Non-pigmented ciliary epithelial cell (primary cell): ENCODE data around the gene HOMER2.
"Not testable (repeated sequence)": the region's sequence is repeated elsewhere in the genome, so short reads cannot be mapped to it uniquely, and the experiment has no call there.

Experiments used
- DNase-seq: peaks from one replicate; pipeline ENCODE4 v3.0.0-alpha.2; 2010; ENCODE audit warnings: low read depth

The HOMER2 gene

DNA sequence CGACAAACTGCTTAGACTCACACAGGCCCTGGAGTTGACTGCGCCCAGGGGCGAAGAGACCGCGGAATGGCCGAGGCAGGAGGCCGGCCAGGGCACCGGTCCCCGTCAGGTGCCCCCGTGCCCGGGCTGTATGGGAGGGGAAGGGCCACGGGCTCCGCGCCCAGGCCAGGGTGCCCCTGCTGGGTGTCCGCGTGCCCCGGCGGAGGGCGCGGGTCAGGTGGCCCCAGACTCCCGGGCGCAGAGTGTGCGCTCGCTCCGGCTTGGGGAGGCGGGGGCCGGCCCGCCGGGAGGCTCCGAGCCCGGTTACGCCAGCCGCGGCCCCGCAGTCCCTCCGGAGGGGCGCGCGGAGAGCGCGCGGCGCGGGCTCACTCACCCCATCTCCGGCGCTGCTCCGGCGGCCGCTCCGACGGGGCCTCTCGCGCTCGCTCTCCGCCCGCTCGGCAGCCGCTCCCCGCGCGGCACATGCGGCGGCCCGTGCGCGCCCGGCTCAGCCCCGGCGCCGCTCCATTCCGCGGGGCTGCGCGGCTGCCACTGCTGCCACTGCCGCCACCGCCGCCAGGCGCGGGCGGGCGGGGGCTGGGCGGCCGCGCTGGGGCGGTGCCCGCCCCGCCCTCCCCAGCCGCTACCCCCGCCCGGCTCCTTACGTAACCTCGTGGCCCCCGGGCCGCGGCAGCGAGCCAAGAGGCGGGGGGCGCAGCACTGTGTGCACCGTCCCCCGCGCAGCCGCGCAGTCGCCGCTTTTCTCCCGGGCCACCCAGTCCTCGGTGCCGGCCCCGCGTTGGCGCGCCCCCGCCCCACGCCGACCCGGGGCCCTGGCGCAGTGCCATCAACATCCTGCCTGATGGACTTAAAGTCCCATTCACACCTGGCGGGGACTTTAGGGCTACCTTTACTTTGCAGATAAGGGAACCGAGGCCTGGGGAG is at the start of gene HOMER2:
Gene HOMER2 (minus strand): TSS at position 563 of the 924 bp plus-strand sequence. CDS start 185 bp downstream, at position 378.
- no peak for DNase-seq

DNA sequence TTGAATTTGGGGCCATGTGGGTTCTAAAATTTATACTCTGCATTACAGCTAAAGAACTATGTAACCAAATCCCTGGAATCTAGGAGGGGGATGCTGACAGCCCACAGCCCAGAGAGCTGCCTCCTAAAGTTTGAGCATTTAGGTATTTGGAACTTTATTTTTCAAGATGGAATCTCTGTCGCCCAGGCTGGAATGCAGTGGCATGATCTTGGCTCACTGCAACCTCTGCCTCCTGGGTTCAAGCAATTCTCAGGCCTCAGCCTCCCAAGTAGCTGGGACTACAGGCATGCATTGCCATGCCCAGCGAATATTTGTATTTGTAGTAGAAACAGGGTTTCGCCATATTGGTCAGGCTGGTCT is 48.1 kb upstream of the HOMER2 start:
- DNase-seq: not testable (repeated sequence)

DNA sequence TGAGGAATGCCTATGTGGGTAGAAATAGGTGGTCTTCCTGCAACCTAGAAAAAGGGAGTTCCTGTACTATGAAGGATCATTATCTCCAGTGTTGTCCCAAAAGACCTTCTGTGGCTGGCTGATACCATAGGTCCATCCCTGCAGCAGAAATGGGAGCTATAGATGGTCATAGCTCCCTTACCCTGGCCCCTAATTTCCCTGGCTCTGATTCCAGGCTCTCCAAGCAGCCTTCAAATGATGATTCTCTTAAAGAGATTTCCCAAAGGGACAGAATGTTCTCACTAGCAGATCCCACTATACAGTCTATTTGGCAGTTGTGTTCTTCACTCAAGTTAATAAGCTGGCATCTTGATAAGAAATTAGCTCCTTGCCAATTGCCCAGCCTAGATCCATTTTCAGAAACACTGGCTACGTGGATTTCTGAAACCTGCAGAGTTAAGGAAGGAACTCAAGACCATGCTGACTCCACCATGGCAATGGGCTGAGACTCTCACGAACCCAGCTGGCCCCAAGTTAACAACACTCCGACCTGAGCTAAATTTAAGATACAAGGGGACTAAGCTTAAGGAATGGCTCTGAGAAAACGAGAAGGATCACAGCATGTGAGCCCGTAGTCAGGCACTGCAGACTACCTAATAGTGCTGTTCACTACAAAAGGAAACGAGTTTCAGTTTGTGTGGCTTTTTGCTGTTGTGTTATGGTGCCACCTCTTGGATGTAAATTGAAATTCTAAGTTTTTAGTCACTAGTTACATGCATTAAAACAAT is 47.6 kb upstream of the HOMER2 start:
- peak; percentile 36 for DNase-seq

DNA sequence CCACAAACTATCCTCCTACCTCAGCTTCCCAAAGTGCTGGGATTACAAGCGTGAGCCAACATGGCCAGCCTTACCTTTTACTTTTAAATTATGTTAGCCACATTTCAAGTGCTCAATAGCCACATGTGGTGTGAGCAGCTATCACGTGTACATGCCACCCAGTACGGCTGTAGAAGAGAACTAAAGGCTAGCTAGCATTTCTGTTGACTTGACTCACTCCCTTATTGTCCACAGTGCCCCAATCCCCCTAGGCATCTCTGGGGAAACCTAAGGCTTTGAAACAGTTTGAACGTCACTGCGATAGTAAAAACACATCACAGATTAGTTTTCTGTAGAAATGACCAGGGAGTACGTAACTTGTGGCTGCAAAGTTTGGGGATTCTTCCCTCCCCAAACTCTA is 46.9 kb upstream of the HOMER2 start:
- no peak for DNase-seq

DNA sequence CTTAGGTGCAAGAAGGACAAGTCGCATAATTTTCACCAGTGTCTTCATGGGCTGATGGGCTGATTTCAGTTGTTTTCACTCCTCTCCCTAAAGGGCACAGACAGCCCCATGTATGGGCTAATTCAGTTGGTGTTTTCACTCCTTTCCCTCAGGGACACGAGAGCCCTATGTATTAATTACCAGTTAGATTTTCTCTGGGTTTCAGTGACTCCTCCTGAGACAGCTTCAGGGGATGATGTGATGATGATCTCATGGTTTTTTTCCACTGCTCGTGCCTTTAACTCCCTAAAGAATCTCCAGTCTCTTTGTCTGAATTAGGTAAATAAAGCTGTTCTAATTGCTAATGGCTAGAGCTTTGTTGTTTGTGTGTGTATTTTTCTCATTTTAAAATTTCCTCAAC is 43.4 kb upstream of the HOMER2 start:
- DNase-seq: no peak

DNA sequence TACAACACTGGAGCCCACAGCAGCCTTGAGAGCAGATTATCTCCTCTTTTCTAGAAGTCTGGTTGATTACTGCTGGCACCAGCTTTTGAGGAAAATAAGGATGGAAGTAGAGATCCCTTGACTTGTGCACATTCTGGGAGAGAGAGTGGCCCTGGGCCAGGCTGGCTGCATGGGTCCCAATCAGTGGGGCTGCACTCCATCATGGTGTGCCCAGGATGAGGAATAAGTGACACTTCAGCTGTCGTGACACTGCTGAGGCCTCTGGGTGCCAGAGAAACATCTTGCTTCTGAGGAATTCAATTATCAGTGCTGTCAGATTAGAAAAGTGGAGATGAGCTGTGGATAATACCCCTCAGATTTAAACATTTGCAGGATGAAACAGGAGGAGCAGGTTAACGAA is 42.6 kb upstream of the HOMER2 start:
- no peak for DNase-seq

DNA sequence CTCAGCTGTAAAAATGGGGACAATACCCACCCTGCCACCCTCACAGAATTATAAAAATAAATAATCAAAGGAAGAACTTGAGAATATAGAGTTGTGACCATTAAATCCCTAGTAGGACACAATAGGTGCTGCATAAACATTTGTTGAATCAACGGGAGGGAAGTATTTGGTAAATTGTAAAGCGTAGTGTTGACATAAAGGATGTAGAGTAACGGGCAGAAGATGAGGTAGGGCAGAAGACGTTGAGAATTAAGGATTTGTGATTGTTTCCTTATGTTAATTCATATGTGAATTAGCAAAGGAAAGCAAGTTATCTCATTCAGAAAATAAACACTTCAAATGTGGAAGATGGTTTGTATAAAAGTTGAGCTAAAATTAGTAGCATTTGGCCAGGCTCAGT is 40.6 kb upstream of the HOMER2 start:
- DNase-seq: no peak

DNA sequence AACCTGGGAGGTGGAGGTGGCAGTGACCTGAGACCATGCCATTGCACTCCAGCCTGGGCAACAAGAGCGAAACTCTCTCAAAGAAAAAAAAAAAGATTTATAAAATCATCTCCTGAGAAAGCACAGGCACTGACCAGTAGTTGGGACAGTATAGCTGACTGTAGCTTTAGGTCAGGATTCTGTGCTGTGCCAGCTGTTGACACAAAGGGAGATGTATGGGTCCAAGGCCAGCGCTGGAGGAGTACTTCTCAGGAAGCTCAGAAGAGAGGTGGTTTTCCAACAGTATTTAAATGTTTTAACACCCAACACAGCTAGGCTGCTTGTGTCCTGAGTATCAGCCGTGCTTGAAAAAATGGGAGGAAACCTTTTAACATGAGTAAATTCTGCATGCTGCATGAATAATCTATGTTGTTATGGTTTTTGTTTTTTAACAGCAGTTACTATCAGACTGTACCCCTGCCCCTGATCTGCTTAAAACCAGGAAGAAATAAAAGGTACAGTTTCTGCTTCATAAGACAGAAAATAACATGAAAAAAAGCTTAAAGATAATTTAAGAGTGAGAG is 40.0 kb upstream of the HOMER2 start:
- DNase-seq: no peak

DNA sequence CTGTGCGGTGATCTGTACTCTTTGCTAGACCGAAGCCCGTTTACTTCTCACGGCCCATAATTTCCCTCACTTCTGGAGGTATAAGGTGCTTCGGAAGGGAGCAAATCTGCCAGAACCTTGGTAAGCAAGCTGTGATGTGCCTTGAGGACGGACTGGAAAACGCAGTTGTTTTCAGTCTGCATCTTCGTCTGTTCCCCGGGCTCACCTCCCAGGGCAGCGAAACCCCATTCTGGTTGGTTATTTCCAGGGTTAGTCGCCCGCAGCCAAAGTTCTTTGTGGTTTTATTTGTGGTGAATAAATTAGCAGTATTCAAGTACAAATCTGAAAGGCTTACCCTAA is 33.9 kb upstream of the HOMER2 start:
- no peak for DNase-seq

DNA sequence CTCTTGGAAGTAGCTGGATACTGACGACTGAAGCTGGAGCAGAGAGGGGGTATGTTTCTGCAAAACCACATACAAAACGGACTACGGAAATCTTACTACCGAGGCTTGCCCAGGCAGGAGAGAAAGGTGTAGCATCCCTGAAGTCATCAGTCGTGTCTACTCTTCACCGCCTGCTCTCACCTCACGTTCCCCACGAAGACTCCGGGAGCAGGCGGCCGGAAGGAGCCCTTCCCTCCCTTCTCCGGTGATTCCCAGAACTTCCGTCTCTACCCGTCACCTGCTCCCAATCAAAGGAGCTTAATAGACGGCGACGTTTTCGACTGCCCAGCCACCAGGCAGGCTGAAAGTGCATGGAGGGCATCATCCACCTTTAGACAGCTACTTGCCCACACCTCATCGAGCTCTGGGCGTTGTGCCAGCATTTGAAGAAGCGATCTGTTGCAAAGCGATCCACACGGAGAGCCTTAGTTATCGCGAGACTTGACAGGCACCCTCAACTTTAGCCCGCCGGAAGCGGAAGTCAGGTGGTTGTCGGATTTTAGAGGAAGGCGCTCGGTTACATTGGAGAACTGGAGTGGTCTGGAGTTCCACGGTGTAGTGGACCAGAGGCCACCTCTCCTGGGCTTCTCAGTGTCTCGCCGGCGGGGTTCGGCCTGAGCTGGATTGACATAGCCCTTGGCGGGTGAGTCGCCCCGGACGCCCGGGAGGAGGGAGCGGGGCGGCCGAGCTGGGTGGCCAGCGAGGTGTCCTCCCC is 33.3 kb upstream of the HOMER2 start, which contains the start of gene RAMAC:
Gene RAMAC (plus strand): TSS at position 523 of the 754 bp plus-strand sequence. CDS start 2,809 bp downstream, outside the sequence.
- DNase-seq: peak; percentile 88

DNA sequence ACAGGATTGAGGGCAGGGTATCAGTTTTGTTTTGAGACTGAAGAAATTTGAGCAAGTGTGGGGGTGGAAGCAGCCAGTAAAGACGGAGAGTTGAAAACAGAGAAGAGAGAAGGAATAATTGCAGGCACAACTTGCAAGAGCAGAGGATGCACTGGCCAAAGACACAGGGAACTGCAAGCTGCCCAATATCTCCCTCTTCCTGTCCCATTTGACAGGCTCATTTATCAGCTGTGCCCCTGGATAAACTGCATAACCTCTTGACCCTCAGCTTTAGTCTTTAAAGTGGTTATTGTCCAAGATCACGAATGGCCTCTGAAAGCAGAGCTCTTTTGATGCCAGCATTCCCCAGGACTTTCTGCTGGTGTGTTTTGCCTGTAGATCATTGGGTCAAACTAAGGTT is 28.5 kb upstream of the HOMER2 start:
- DNase-seq: no peak

DNA sequence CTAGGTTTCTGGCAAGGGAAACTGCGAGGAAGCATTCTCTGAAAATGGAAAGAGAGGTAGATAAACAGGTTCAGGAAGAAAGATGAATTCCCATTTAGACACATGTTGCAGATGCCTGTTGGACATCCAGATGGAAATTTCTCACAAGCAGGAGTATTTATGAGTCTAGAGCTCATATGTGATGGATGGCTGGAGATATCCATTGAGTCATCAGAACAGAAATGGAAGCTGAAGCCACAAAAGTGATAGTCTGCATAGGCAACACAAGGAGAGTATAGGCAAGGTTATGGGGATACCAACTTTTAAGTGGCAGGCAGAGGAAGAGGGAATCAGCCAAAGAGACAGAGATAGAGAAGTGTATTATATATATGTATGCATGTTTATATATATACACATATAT is 27.2 kb upstream of the HOMER2 start:
- no peak for DNase-seq

DNA sequence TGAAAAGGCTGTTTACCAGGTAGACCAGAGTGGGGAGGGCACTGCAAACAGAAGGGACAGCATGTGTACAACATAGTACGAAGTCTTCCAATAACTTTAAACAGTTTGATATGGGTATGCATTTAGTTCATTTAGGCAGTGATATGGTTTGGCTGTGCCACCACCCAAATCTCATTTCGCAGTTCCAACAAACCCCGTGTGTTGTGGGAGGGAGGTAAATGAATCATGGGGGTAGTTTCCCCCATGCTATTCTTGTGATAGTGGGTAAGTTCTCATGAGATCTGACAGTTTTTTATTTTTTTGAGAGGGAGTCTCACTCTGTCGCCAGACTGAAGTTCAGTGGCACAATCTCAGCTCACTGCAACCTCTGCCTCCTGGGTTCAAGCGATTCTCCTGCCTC is 25.9 kb upstream of the HOMER2 start:
- DNase-seq: no peak

DNA sequence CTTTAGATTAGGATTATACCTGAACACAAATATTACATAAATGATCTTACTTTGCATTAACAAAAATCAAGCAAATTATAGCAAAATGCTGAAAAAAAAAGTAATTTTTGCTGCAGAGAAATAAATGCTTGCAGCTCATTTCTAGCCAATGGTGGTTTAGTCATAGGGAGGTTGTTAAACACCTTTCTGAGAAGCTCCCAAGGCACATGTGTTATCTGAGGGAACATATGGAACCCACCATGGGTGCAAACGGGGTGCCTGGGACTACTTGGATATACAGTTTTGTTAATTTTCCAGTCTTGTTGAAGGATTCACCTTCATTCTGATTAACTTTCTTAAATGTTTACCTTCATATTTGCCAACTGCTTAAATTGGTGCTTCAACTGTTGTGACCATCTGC is 24.6 kb upstream of the HOMER2 start:
- no peak for DNase-seq

DNA sequence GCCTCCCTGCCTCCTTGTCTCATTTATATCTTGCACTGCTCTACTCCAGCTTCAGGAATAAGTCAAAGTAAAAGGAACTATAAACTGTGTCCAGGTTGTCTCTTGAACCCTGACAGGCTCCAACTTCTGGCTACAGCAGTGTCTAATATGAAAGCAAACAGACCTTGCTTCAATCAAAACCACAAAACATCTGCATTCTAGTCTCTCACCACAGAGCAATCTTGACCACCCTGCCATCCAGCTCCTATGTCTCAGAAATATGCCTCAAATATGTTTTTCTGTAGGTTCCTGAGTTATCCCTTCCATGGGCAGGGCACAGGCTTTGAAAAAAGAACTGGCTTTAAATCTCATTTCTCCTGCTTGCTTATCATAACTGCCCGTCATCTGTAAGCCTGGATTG is 20.5 kb upstream of the HOMER2 start:
- DNase-seq: no peak

DNA sequence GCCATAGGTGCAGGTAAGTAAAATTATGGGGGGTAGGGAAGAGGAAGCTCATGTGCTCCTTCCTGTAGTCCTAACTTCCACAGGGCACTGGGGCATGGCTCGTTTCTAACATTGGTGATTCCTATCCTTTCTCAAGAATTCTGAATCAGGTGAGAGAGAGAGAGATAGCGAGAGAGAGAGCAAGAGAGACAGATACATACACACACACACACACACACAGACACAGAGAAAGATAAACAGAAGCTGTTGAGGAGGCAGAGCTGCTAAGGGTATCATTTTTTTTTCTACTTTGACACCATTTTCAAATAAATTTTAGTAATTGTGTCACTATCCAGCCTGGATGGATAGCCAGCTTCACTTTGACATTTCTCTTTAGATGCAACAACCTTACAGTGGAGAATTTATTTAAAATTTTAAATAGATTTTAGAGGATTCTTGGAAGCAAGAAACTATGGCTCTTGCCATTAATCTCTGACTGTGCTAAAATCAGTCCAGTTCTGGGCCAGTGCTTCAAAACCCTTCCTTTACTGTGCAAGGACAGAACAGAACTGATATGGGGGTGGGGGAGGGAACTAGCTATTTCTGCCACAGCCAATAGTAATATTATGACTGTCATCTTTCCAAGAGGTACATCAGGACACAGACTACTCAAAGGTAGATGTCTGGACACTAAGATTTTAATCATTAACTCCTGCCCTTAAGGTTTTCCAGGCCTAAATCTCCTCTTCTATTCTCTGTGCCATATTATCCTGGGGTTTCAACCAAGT is 18.9 kb upstream of the HOMER2 start:
- no peak for DNase-seq

DNA sequence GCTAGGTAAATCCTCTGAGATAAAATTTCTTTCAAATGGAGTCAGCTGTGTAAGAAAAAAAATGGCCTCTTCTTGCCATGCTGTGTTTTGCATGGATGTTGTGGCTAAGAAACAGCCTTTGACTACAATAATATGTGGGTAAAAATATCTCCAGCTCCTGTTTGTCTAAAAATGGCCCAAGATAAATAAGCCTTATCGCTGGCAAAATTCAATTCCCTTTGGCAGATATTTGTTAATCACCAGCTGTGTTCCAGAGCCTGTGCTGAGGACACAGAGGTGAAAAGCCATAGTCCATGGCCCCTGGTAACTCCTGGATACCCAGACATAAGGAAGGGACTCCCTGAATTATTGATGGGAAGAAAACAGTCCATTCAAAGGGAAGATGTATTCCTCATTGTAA is 18.2 kb upstream of the HOMER2 start:
- no peak for DNase-seq

DNA sequence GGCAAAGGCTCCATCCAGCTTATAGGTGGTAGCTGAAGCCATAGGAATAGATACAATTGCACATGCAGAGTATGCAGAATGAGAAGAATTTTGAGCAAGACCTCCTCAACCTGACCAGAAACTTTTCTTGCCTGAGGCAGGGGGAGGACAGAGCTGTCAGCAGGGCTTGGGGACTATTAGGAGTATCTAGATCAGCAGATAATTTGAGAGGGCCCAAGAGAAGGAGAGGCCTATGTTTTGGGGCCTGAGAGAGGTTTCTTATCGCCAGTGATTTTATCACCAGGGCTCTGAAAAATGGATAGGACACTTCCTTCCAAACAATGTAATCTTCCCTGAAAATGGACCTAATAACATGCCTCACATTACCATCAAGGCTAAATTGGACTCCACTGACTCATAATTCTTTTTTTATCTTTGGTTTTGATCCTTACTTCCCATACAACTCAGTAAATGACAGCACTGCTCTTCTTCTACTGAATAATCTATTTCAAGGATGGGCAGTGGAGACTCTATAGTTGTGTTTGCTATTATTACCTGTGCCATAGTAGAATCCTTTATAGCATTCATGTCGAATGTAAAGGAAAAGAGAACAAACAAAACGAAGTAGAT is 17.7 kb upstream of the HOMER2 start:
- no peak for DNase-seq

DNA sequence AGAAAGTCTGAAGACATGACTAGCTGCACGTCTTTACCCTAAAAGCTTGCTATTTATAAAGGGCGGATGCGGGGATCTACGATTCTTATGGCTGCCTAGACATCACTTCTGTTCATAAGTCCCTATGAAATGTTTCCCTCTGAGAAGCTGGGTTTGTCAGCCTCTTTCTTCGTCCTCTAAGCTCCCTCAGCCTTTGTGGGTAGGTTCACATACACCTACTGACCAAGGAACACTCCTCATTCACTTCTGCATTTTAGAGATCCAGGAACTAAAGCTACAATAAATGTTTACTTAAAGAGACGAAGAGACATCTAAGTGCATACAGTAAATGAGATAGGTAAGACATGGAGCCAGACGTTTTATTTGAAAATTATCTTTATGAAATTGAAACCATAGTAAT is 16.8 kb upstream of the HOMER2 start:
- no peak for DNase-seq

DNA sequence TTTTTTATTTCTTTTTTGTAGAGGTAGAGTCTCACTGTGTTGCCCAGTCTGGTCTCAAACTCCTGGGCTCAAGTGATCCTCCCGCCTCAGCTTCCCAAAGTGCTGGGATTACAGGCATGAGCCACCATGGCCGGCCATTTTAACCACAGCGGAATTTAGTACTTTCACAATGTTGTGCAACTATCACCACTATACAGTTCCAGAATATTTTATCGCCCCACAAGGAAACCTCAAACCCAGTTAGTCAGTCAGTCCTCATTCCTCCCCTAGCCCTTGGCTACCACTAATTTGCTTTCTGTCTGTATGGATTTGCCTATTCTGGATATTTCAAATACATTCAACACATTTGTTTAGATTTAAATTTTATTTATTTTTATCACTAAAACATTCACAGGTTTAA is 15.5 kb upstream of the HOMER2 start:
- peak; percentile 28 for DNase-seq

DNA sequence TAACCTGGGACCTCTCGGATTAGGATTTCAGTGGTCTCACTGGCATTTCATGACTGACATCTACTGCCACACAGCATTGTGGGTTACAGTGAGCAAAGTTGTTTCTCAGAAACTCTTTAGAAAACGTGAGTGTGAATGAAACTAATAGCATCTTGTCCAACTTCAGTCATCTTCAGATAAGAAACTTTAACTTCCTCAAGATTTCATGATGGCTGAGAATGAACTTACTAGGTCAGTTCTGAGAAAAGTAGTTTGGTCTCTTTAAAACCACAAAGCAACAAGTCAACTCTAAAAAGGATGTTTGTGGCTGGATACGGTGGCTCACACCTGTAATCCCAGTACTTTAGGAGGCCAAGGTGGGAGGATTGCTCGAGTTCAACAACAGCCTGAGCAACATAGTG is 14.2 kb upstream of the HOMER2 start:
- no peak for DNase-seq
